Fibroblast of lung (primary cell): ENCODE measurements around the gene MED17.

ENCODE experiments used
- CTCF ChIP-seq, 2 donors: IDR thresholded peaks in 1 of 2; conservative IDR thresholded peaks in 1 of 2; 1 replicate in 1 of 2; 2 replicates in 1 of 2; pipeline ENCODE4 v1.5.1; 2011 to 2012; ENCODE audit warnings: low read length in 2 of 2, control low read depth in 1 of 2, inconsistent platforms in 1 of 2, low read depth in 1 of 2, mild to moderate bottlenecking in 1 of 2
- EZH2 ChIP-seq: IDR thresholded peaks from 2 replicates; pipeline ENCODE4 v1.5.1; 2012; ENCODE audit warnings: low read length, control low read depth, mild to moderate bottlenecking; ENCODE audit errors: missing control alignments

- TF ChIP-seq CTCF (conservative IDR thresholded peaks at IDR 0.05 in 1 of 2, IDR thresholded peaks at IDR 0.05 in 1 of 2; ENCODE audit: low read depth in 1 of 2, low read length in 2 of 2) = no peak
- TF ChIP-seq EZH2 = no peak
These were observed 49.5 kb upstream of the MED17 start for GRCh38 chr11:93734427-93735222.
